Right hindlimb (tissue), 1 donor: Measurements from ENCODE around the gene SLC11A1.

Experiments
- DNase-seq: peaks from one replicate; pipeline ENCODE4 v3.0.0-alpha.2; 2018

The SLC11A1 gene

GRCh38 chr2:218405746-218406208 lies 23.7 kb downstream of the SLC11A1 start:
- DNase-seq, result no peak

GRCh38 chr2:218406209-218406948 lies 24.3 kb downstream of the SLC11A1 start:
- DNase-seq, result peak; percentile 97

GRCh38 chr2:218406949-218407618 lies 25.0 kb downstream of the SLC11A1 start:
- DNase-seq, result peak; percentile 82

GRCh38 chr2:218407717-218408116 lies 25.6 kb downstream of the SLC11A1 start:
- no peak for DNase-seq

GRCh38 chr2:218418321-218418716 lies 36.2 kb downstream of the SLC11A1 start:
- no peak for DNase-seq

GRCh38 chr2:218418717-218419458 lies 36.8 kb downstream of the SLC11A1 start, which contains the start of gene VIL1:
TSS of gene VIL1 (plus strand) at chr2:218419123. CDS start at chr2:218423779, 4,656 bp downstream.
- DNase-seq, result no peak

- no peak for DNase-seq
Measured at GRCh38 chr2:218419630-218420216, 37.6 kb downstream of the SLC11A1 start.

- no peak for DNase-seq
Measured at GRCh38 chr2:218421027-218421426, 39.0 kb downstream of the SLC11A1 start.

GRCh38 chr2:218422403-218423086 lies 40.5 kb downstream of the SLC11A1 start:
- DNase-seq, result no peak

- DNase-seq, result no peak
Measured at GRCh38 chr2:218423584-218423983, 41.5 kb downstream of the SLC11A1 start.

GRCh38 chr2:218425531-218425930 lies 43.5 kb downstream of the SLC11A1 start:
- DNase-seq, result no peak

- DNase-seq, result no peak
Measured at GRCh38 chr2:218427741-218428140, 45.7 kb downstream of the SLC11A1 start.

- DNase-seq, result no peak
Measured at GRCh38 chr2:218428846-218429558, 46.9 kb downstream of the SLC11A1 start.

GRCh38 chr2:218429911-218430692 lies 48.0 kb downstream of the SLC11A1 start:
- no peak for DNase-seq

GRCh38 chr2:218430721-218431120 lies 48.6 kb downstream of the SLC11A1 start:
- DNase-seq, result no peak

GRCh38 chr2:218431878-218432277 lies 49.8 kb downstream of the SLC11A1 start:
- no peak for DNase-seq

GRCh38 chr2:218432676-218433365 lies 50.7 kb downstream of the SLC11A1 start:
- DNase-seq, result no peak

- DNase-seq, result no peak
Measured at GRCh38 chr2:218434456-218434855, 52.4 kb downstream of the SLC11A1 start.

- no peak for DNase-seq
Measured at GRCh38 chr2:218435003-218435982, 53.2 kb downstream of the SLC11A1 start.
